Right cardiac atrium (tissue), 5 donors: ENCODE measurements around the gene SYT9. TPM values are rescaled to one million over a fixed set of nuclear protein-coding genes. Genes with fewer than 3 reads are reported as not detected.
"Not testable (repeated sequence)": the region's sequence is repeated elsewhere in the genome, so short reads cannot be mapped to it uniquely, and the experiment has no call there.

Source experiments
- ATAC-seq, 2 donors: fragments of 200-7000 bp; cut with Tn5 transposase; one replicate each; pipeline versions ENCODE4 v1.8.0 to v1.9.1; 2020; ENCODE audit warnings: moderate library complexity in 2 of 2, mild to moderate bottlenecking in 1 of 2
- DNase-seq, 3 donors: peaks; one replicate each; pipeline ENCODE4 v3.0.0-alpha.2; 2020
- H3K27ac ChIP-seq: one replicate; pipeline ENCODE4 v1.5.1; 2013; ENCODE audit warnings: mild to moderate bottlenecking, low read length, control low read depth, moderate library complexity
- H3K27me3 ChIP-seq: one replicate; pipeline ENCODE4 v1.6.1; 2013; ENCODE audit not compliant: control insufficient read depth, insufficient read depth
- H3K4me1 ChIP-seq: one replicate; pipeline ENCODE4 v1.6.1; 2013; ENCODE audit warnings: low read length; ENCODE audit not compliant: control insufficient read depth, insufficient read depth
- H3K4me3 ChIP-seq: one replicate; pipeline ENCODE4 v1.5.1; 2013; ENCODE audit warnings: low read length, control low read depth
- H3K9me3 ChIP-seq: one replicate; pipeline ENCODE4 v1.6.1; 2013; ENCODE audit warnings: low read length; ENCODE audit not compliant: control insufficient read depth
- WGBS: extraction: QIAGEN DNeasy Blood & Tissue Kit; methylation state at CpG from one replicate; pipeline ENCODE4 v1.1.7; 2013; 5-methylcytosine and 5-hydroxymethylcytosine counted together
- intact Hi-C, 4 donors: fragments of 100-400 bp; cut with DNase I; formaldehyde crosslinking; loops; one replicate each; pipeline versions ENCODE4 v1.11.0 to v1.14.0; 2022 to 2023
- polyA plus RNA-seq: library from polyadenylated mRNA; stranded (reverse); fragments of 200-250 nt; gene quantifications from one replicate; pipeline ENCODE4 v1.2.3, GENCODE V29; 2013
- total RNA-seq, 4 donors: library from RNA; stranded (reverse); fragmentation: NEBNext Ultra II Directional; extraction: Animal tissue kit (Norgen Biotek cat#: 25700); gene quantifications; one replicate each; pipeline ENCODE4 v1.2.1, GENCODE V29; 2021
- donor health status: healthy with polysubstance abuse.
- donor health status: DM: no; HTN: yes; CAD: no.
- donor health status: DM: no; HTN: no; CAD: no.
- donor health status: DM: no; HTN: yes; CAD: no; lungs with severe emphysema.
- donor health status: DM: yes; HTN: yes; CAD: no.

The SYT9 gene
- total and polyA plus RNA-seq, 5 donors, result 0.06 to 0.11 (median 0.08) TPM; not detected in 1

DNA sequence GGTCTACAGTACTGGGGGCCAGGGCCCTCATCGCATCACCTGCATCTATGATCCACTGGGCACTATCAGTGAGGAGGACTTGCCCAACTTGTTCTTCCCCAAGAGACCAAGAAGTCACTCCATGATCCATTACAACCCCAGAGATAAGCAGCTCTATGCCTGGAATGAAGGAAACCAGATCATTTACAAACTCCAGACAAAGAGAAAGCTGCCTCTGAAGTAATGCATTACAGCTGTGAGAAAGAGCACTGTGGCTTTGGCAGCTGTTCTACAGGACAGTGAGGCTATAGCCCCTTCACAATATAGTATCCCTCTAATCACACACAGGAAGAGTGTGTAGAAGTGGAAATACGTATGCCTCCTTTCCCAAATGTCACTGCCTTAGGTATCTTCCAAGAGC is 258.3 kb downstream of the SYT9 start:
- DNase-seq (no peak), ATAC-seq (no peak)
- peaks cover 4% of the 10 kb centered on the region for H3K4me1 ChIP-seq
- H3K4me3 ChIP-seq, result no peak overlapping the region
- no peaks in the 10 kb centered on the region for H3K9me3 ChIP-seq
- 80% methylated on average over 2 of the region's 2 CpGs for WGBS
- H3K27ac ChIP-seq, result no peak overlapping the region
- intact Hi-C loops, result loop anchor here in 1 of 4 donors (10.0 kb wide), 1 partner anchor 65 kb away; no protein-coding TSS in a partner anchor
- no peaks in the 10 kb centered on the region for H3K27me3 ChIP-seq

DNA sequence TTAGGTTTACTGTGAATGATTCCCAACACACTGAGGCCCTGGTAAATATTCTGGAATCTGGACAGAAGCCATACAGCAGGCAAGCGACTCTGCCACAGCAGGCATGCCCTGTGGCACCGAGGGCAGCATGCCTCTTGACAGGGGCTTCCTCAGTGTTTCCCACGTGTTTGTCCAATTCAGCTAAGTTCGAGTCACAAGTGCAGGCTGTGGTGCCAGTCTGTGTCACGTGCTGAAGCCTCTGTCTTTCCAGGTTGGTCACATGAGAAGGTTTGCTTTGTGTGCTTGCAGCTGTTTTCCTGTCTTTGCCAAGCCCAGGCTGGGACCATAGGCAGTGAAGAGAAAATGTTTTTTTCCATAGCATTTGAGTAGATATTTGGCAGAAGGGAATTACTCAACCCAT is 259.7 kb downstream of the SYT9 start:
- H3K4me3 ChIP-seq, result no peak overlapping the region
- H3K4me1 ChIP-seq, result peaks cover 4% of the 10 kb centered on the region
- H3K27ac ChIP-seq, result peak overlapping the region; percentile 26
- H3K27me3 ChIP-seq, result no peaks in the 10 kb centered on the region
- no peaks in the 10 kb centered on the region for H3K9me3 ChIP-seq
- intact Hi-C loops, result loop anchor here in 1 of 4 donors (10.0 kb wide), 1 partner anchor 63 kb away; no protein-coding TSS in a partner anchor
- ATAC-seq (peak in 1 of 2 donors; percentile 7), DNase-seq (peak; percentile 42 to 73 (median 71))
- WGBS, result 27% methylated on average over 5 of the region's 5 CpGs

DNA sequence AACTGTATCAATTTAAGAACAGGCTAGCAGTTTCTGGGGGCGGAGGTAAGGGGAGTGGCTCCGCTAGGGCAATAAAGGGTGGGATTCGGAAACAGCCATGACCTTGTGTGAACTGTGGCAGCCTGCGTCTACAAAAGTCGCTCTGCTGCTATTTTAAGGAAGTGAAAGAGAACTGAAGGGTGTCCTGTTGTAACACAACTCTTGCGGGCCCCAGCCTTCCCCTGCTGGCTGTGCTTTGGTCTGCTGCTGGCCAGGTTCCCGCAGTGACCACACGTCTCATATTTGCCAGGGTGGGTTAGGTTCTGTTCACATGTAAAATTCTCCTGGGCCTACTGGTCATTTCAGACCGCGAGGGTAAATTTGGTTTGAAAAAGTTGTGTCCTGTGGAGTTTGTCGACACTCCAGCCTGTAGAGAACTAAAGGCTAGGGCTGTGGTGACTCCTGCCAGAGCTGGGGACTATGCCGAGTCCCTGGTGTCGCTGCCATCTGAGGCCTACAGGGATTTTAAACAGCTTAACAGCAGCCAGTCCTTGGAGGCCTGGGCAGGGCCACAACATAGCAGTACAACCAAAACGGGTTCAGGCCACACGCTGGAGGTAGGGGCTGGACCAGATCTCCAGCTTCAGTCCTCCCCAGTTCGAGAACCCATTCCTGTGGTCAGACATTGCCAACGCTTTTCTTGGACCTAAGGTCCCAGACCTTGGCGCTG is 261.0 kb downstream of the SYT9 start:
- DNase-seq, result peak; percentile 88 to 94 (median 93)
- 8% methylated on average over 18 of the region's 18 CpGs for WGBS
- Histone ChIP-seq H3K4me1 (peaks cover 4% of the 10 kb centered on the region), H3K27me3 (no peaks in the 10 kb centered on the region), H3K4me3 (peak overlapping the region; percentile 71), H3K9me3 (no peaks in the 10 kb centered on the region), H3K27ac (peak overlapping the region; percentile 82)
- peak; percentile 78 to 83 for ATAC-seq
- intact Hi-C loops, result loop anchor here in 1 of 4 donors (10.0 kb wide), 1 partner anchor 62 kb away; no protein-coding TSS in a partner anchor

GRCh38 chr11:7513234-7514098 is 261.8 kb downstream of the SYT9 start, which contains the start of gene PPFIBP2:
PPFIBP2 (plus strand) TSS chr11:7513999; CDS start chr11:7549476, 35,477 bp downstream.
- DNase-seq (peak; percentile 84 to 94 (median 93)), ATAC-seq (peak; percentile 95 to 96)
- Histone ChIP-seq H3K27me3 (no peaks in the 10 kb centered on the region), H3K27ac (peak within 1 kb of the TSS; percentile 82), H3K4me1 (peaks cover 4% of the 10 kb centered on the region), H3K4me3 (peak within 1 kb of the TSS; percentile 71), H3K9me3 (no peaks in the 10 kb centered on the region)
- WGBS, result under 1% methylated on average over 79 of the region's 79 CpGs
- intact Hi-C loops, result loop anchor here in 1 of 4 donors (10.0 kb wide), 1 partner anchor 61 kb away; no protein-coding TSS in a partner anchor

DNA sequence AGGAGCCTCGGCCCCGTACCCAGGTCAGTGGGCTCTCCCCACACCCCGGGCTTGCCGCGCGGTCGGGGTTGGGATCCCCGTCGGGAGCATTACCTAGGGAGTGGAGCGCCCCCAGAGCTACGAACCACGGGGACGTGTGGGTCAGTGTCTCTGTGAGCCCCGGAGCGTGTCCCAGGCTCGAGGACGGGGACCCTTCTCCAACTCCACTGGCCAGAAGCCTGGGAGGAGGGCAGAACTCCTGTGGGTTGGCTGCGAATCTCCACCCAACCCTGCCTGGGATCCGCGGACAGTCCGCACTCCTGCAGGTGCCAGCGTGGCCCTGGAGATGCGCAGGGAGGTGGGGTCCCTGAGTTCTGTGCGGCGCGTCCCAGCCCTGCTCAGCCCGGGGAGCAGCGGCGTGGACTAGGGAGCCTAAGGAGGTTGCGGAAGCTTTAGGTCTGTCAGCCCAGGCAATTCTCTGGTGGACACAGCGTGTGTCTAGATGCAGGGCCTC is 262.4 kb downstream of the SYT9 start:
- Histone ChIP-seq H3K27me3 (no peaks in the 10 kb centered on the region), H3K4me3 (peak overlapping the region; percentile 71), H3K27ac (peak overlapping the region; percentile 37), H3K4me1 (peaks cover 4% of the 10 kb centered on the region), H3K9me3 (no peaks in the 10 kb centered on the region)
- ATAC-seq, result peak; percentile 18 to 41
- 3% methylated on average over 31 of the region's 31 CpGs for WGBS
- peak in 2 of 3 donors; percentile 35 to 70 for DNase-seq
- intact Hi-C loops, result loop anchor here in 1 of 4 donors (10.0 kb wide), 1 partner anchor 61 kb away; no protein-coding TSS in a partner anchor

GRCh38 chr11:7515447-7515886 is 263.8 kb downstream of the SYT9 start:
- intact Hi-C loops, result loop anchor here in 1 of 4 donors (10.0 kb wide), 1 partner anchor 59 kb away; no protein-coding TSS in a partner anchor
- H3K4me1 ChIP-seq, result peaks cover 4% of the 10 kb centered on the region
- no peaks in the 10 kb centered on the region for H3K9me3 ChIP-seq
- no peak overlapping the region for H3K27ac ChIP-seq
- H3K27me3 ChIP-seq, result no peaks in the 10 kb centered on the region
- H3K4me3 ChIP-seq, result no peak overlapping the region
- no peak for ATAC-seq
- WGBS, result 96% methylated on average over 1 of the region's 1 CpG
- DNase-seq, result no peak

DNA sequence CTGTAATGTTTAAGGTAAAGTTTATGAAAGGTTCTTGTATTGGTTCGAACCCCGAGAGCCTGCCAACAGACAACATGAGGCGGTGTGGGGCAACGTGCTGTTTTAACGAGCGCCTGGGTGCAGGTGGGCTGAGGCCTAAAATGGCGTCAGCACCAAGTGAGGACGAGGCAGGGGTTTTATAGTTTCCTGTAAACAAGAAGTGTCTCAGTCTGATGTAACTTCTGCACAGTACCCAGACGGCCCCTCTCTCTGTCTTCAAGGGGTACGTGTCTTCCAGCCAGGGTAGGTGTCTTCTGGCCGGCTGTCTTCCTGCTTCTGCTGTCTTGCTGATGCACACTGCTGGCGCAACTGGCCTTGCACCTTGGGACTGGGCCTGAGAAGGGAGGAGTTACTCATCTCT is 264.8 kb downstream of the SYT9 start:
- WGBS, result 87% methylated on average over 12 of the region's 12 CpGs
- ATAC-seq, result no peak
- intact Hi-C loops, result loop anchor here in 1 of 4 donors (10.0 kb wide), 1 partner anchor 58 kb away; no protein-coding TSS in a partner anchor
- Histone ChIP-seq H3K9me3 (no peaks in the 10 kb centered on the region), H3K27ac (no peak overlapping the region), H3K4me1 (peaks cover 4% of the 10 kb centered on the region), H3K4me3 (no peak overlapping the region), H3K27me3 (no peaks in the 10 kb centered on the region)
- DNase-seq, result peak in 1 of 3 donors; percentile 44

DNA sequence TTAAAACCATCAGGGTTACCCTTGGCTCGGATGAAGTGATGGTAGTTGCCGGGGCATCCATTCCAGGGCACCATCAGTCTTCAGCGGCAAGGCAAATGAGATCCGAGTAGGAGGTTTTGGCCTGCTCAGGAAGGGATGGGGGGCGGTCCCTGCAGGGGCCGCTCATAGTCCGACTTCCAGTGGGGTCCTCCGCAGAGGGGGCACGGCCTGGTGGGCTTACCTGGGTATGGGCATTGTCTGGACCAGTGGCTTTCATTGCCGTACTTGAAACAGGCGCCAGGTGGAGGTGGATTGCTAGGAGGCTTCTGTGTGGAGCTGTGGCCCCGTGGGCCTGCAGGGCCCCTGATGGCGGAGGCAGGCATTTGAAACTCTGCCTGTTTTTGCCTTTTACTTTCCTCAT is 266.0 kb downstream of the SYT9 start:
- H3K9me3 ChIP-seq, H3K27me3 ChIP-seq, H3K27ac ChIP-seq, H3K4me1 ChIP-seq, ATAC-seq, H3K4me3 ChIP-seq: not testable (repeated sequence)
- WGBS, result 97% methylated on average over 13 of the region's 13 CpGs
- intact Hi-C loops, result loop anchor here in 1 of 4 donors (10.0 kb wide), 1 partner anchor 57 kb away; no protein-coding TSS in a partner anchor
- DNase-seq, result peak in 1 of 3 donors; percentile 52
